Measurements from ENCODE around the gene SRPK3.

Gene SRPK3

DNA sequence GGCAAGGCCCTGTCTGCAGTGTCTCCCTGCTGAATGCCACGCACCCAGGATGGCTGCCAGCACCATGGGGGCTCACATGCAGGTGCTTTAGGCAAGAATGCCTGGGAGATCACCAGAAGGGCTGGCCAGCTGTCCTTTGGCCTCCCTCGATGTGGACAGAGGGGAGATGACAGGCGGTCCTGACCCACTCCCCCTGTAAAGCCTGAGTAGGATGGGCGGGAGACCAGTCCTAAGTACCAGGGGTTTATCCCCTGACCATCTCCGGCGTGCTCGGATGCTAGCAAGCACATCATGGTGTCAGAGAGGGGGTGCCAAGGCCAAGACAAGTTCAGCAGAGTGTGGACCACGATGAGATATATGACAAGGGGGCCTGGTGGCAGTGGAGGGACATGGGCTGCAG, 44.2 kb downstream of the SRPK3 start:
- no peak overlapping the region for H3K4me3 ChIP-seq (ENCODE audit: low read depth, low read length)
- TF ChIP-seq, protein P1, sequence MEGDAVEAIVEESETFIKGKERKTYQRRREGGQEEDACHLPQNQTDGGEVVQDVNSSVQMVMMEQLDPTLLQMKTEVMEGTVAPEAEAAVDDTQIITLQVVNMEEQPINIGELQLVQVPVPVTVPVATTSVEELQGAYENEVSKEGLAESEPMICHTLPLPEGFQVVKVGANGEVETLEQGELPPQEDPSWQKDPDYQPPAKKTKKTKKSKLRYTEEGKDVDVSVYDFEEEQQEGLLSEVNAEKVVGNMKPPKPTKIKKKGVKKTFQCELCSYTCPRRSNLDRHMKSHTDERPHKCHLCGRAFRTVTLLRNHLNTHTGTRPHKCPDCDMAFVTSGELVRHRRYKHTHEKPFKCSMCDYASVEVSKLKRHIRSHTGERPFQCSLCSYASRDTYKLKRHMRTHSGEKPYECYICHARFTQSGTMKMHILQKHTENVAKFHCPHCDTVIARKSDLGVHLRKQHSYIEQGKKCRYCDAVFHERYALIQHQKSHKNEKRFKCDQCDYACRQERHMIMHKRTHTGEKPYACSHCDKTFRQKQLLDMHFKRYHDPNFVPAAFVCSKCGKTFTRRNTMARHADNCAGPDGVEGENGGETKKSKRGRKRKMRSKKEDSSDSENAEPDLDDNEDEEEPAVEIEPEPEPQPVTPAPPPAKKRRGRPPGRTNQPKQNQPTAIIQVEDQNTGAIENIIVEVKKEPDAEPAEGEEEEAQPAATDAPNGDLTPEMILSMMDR (IDR thresholded peaks at IDR 0.05; ENCODE audit: borderline replicate concordance, insufficient read depth, low read depth, low read length), result no peak

DNA sequence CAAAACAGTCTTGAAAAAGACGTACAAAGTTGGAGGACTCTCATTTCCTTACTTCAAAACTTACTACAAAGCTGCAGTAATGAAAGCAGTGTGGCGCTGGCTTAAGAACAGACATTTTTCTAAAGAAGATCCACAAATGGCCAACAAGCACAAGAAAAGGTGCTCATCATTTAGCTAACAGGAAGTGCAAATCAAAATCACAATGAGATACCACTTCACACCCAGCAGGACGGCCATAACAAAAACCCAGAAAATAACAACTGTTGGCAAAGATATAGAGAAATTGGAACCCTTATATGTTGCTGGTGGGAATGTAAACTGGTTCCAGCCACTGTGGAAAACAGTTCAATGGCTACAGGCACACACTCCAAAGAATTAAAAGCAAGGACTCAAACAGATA, 46.2 kb downstream of the SRPK3 start:
- no peak overlapping the region for H3K4me3 ChIP-seq (ENCODE audit: low read depth, low read length)
- TF ChIP-seq, protein P1 (IDR thresholded peaks at IDR 0.05; ENCODE audit: borderline replicate concordance, insufficient read depth, low read depth, low read length), result no peak

DNA sequence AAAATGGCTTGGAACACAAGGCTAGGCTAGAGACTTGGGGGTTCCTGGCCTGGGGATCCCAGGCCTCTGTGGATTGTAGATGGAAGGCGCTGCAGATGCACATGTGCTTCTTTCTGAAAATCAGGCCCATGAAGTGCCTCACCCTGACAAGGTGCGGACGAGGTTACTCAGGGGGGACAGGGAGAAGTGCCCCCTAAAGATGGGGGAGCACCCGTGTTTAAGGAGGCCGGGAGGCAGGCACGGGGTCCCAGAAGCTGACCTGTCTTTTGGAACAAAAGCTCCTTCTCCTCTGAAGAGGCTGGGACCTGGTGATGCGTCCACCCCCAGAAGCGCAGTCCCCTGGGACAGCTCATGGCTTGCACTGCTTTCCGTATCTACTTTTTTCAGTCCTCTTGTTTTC, 47.1 kb downstream of the SRPK3 start:
- no peak overlapping the region for H3K4me3 ChIP-seq (ENCODE audit: low read depth, low read length)
- TF ChIP-seq, protein P1 (IDR thresholded peaks at IDR 0.05; ENCODE audit: borderline replicate concordance, insufficient read depth, low read depth, low read length), result no peak

DNA sequence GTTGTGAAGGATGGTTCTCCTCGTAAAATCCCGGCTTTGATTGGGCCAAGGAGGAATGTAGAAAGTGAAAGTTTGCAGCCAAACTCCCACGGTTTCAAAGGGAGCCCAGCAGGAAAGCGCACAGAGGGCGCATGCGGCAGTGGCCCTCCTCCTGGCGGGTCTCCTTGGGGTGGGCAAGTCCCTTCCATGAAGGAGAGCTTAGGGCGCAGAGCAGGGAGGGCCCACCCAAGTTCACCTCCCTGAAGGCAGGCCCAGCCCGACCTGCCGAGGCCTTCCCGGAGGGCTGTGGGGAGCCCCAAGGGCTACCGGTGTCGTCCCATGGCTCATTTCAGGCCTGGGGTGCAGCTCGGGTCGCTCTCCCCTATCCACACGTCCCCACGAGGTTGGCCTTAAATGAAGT, 47.5 kb downstream of the SRPK3 start:
- no peak overlapping the region for H3K4me3 ChIP-seq (ENCODE audit: low read depth, low read length)

DNA sequence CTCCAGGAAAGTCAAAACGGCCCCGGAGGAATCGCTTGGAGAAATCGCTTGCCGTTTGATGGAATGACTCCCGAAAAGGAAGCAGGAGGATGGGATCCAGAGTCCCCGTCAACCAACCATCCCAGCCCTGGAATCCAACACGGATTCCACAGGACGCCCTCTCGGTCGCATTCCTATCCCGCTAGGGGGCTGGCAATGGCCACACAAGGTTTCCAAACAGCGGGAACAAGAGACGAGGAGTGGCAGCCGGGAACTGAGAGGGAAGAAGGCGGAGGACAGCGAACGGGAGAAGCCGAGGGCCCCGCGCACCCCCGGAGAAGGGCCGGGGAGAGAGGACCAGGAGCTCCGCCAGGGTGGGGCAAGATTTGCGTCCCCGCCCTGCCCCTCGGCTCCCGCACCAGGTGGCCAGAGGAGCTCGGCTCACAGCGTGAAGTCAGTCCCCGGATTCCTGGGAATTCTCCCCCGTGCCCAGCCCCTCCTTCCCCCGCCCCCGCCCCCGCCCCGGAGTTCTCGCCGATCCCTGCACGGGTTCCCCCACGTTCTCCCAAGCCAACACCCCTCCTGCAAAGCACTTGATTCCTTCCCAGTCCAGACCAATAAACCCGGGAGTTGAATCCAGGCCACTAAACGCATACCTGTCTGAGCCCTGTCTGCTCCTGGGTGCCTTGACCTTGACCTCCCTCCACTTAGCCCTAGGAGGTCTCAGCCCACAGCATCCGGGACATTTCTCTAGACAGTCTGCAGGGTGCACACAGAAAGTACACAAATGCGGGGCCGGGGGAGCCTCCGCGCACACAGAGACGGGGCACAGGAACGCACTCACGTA, 48.1 kb downstream of the SRPK3 start:
- TF ChIP-seq, protein P1 (IDR thresholded peaks at IDR 0.05; ENCODE audit: borderline replicate concordance, insufficient read depth, low read depth, low read length), result no peak
- no peak overlapping the region for H3K4me3 ChIP-seq (ENCODE audit: low read depth, low read length)

More for the DNA sequence above, 47.5 kb downstream of the SRPK3 start:
- TF ChIP-seq, protein P1 (IDR thresholded peaks at IDR 0.05; ENCODE audit: borderline replicate concordance, insufficient read depth, low read depth, low read length), result no peak

DNA sequence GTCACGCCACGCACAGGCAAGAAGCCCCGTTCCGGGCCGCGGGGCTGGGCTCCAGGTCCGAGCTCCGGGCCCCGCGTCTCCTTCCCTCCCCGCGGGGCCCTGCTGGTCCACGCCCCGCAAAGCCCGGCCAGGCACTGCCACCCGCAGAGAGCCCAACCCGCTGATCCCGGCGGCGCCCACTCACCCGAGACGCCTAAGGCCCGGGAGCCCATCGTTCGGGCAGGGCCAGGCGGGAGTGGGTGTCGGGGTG, 48.6 kb downstream of the SRPK3 start:
- TF ChIP-seq, protein P1 (IDR thresholded peaks at IDR 0.05; ENCODE audit: borderline replicate concordance, insufficient read depth, low read depth, low read length), result no peak
- H3K4me3 ChIP-seq (ENCODE audit: low read depth, low read length), result no peak overlapping the region

Measured in GM12875 (cell line).